ENCODE data around the gene GRB2.
A peak's percentile ranks its signal among the peaks of the same experiment; 100 is the strongest.

The GRB2 gene

GRCh38 chr17:75271955-75272847 is 133.3 kb downstream of the GRB2 start:
- Histone ChIP-seq H3K4me1 (peaks cover 19% of the 10 kb centered on the region), H3K36me3 (peaks cover 23% of the 10 kb centered on the region), H3K4me3 (ENCODE audit: low read depth, low read length) (peak overlapping the region; percentile 85), H3K9me3 (no peaks in the 10 kb centered on the region), H3K27me3 (no peaks in the 10 kb centered on the region)
- DNase-seq, result peak; percentile 81
- TF ChIP-seq CTCF (IDR thresholded peaks at IDR 0.05; ENCODE audit: low read depth, low read length), result peak; percentile 16

DNA sequence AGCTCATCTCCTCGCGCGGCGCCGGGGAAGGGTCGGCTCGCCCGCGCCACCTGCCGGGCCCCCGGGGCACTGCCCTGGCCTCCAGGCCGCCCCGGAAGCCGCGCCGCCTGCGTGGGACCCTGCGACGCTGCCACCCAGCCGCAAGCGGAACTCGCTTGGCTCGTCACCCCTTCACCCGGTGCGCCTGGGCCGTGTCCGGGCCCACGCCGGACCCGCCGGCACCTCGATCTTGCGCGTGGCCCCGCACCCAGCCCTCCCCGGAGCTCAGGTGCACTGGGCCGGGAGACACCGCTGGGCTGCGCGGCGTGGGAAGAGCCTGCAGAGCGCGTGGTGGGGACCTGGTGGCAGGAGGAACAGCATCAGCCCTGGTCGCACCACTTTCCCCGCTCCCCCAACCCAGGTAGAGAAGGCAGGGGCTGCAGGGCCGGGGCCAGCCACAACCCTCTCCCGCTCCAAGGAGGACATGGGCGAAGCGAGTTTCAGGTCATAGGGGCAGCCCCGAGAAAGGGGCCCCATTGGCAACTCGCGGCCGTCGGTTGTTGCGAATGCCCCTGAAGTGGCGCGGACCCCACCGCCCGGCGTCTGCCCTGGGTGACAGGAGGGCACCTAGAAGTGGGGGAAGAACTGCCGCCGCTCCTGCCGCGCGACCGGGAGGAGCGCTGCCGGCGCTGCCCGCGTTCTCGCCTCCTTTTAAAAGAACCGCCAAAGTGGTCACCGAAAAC is 134.1 kb downstream of the GRB2 start:
- peak; percentile 82 for DNase-seq
- Histone ChIP-seq H3K4me1 (peaks cover 19% of the 10 kb centered on the region), H3K4me3 (ENCODE audit: low read depth, low read length) (peak overlapping the region; percentile 85), H3K36me3 (peaks cover 29% of the 10 kb centered on the region), H3K9me3 (no peaks in the 10 kb centered on the region), H3K27me3 (no peaks in the 10 kb centered on the region)
- no peak; the same call in 1 of the 2 replicates for TF ChIP-seq CTCF (IDR thresholded peaks at IDR 0.05; ENCODE audit: low read depth, low read length)

DNA sequence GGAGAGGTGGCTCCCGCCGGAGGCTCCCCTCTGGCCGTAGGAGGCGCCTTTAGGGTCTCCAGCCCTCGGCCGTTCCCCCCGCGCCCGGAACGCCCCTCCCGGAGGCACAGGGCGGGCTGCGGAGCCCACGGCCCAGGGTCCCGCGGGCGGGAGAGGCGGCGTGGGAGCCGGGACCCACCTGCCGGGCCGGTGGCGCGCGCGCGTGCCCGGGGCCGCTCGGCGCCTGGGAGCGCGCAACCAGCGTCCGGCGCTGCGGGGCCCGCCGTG is 134.6 kb downstream of the GRB2 start, which contains the start of gene MIF4GD:
Gene MIF4GD (minus strand): TSS at position 266 of the 267 bp plus-strand sequence. CDS start 1,036 bp downstream, outside the sequence.
- Histone ChIP-seq H3K27me3 (no peaks in the 10 kb centered on the region), H3K4me3 (ENCODE audit: low read depth, low read length) (peak within 1 kb of the TSS; percentile 93), H3K36me3 (peaks cover 34% of the 10 kb centered on the region), H3K4me1 (peaks cover 19% of the 10 kb centered on the region), H3K9me3 (no peaks in the 10 kb centered on the region)
- no peak for TF ChIP-seq CTCF (IDR thresholded peaks at IDR 0.05; ENCODE audit: low read depth, low read length)
- DNase-seq, result no peak

DNA sequence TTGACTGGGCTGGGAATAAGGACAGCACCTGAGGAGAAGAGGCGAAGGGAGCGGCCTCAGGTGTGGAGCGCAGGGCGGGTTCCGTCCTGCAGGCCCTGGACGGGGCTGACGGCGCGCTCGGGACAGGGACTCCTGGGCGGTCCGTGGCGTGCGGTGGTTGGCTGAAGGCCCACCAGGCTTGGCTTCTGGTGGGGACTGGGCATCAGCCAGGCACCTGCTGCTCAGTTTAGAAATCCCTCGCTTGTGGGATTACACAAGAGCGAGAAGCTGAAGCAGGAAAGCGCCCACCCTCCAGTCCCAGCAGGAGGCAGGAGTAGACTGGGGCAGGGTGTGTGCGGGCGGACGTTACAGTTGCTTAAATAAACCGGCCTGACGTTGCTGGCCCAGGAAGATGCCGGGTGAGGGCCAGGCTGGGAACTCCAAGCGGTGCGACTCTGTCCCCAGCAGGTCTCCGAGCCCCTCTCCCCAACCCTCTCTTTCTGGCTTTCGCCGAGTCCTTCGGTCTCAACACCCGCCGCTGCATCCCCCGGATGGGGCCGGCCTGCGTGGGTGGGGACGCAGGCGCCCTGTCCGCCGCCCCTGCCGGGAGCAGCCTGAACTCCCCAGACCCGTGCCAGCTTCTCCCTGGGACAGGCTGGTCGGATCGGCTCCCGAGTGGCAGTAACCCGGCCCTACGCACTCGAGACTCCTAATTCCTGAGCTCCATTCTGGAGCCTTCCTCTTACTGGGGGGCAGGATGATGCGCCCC is 135.1 kb downstream of the GRB2 start:
- H3K4me3 ChIP-seq (ENCODE audit: low read depth, low read length), result peak overlapping the region; percentile 93
- peak; percentile 52 for TF ChIP-seq CTCF (IDR thresholded peaks at IDR 0.05; ENCODE audit: low read depth, low read length)
- H3K27me3 ChIP-seq, result no peaks in the 10 kb centered on the region
- H3K9me3 ChIP-seq, result no peaks in the 10 kb centered on the region
- H3K36me3 ChIP-seq, result peaks cover 39% of the 10 kb centered on the region
- peak; percentile 78 for DNase-seq
- H3K4me1 ChIP-seq, result peaks cover 19% of the 10 kb centered on the region

DNA sequence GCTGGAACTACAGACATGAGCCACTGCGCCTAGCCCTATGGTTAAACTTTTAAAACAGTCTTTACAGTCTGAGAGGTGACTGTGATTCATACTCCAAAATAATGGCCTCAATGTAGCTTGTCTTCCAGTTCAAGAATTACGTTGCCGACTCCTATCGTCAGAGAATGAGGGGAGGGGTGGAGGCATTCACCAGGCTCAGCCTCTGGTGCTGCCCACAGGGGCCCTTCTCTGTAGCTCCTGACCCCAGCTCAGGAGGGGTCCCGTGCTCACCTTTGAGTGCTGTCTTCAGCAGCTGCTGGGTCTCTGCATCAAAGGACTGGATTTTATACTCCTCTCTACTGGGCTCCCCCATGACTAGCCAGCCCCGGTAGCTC is 135.6 kb downstream of the GRB2 start:
- TF ChIP-seq CTCF (IDR thresholded peaks at IDR 0.05; ENCODE audit: low read depth, low read length), result no peak
- peaks cover 19% of the 10 kb centered on the region for H3K4me1 ChIP-seq
- H3K36me3 ChIP-seq, result peaks cover 41% of the 10 kb centered on the region
- no peak for DNase-seq
- H3K9me3 ChIP-seq, result no peaks in the 10 kb centered on the region
- H3K4me3 ChIP-seq (ENCODE audit: low read depth, low read length), result peak overlapping the region; percentile 93
- H3K27me3 ChIP-seq, result no peaks in the 10 kb centered on the region

Measured in BE2C (cell line).